ENCODE results near the gene HLA-DQB1.

DNA sequence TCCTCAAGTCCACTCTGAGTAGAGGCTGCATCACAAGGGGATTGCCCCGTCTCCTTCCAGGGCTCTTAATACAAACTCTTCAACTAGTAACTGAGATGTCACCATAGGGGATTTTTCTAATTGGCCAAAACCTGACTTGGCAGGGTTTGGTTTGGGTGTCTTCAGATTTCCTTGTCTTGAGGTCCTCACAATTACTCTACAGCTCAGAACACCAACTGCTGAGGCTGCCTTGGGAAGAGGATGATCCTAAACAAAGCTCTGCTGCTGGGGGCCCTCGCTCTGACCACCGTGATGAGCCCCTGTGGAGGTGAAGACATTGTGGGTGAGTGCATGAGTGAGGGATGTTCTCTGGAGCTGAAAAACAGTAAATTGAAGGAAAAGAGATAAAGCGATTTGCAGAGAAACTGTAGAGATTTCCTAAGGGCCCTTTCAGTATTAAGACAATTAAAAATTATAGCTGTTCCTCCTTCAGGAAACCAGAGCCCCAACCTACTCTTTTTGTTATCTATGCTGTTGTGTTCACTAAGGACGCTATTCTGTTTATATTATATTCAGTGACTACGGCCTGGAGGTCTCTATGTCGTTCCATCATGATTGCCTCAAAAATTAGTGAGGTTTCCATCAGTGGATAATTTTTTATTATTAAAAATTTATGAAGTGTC is 29.1 kb downstream of the HLA-DQB1 start, which contains the start of gene HLA-DQA1:
- TF ChIP-seq, protein P1, sequence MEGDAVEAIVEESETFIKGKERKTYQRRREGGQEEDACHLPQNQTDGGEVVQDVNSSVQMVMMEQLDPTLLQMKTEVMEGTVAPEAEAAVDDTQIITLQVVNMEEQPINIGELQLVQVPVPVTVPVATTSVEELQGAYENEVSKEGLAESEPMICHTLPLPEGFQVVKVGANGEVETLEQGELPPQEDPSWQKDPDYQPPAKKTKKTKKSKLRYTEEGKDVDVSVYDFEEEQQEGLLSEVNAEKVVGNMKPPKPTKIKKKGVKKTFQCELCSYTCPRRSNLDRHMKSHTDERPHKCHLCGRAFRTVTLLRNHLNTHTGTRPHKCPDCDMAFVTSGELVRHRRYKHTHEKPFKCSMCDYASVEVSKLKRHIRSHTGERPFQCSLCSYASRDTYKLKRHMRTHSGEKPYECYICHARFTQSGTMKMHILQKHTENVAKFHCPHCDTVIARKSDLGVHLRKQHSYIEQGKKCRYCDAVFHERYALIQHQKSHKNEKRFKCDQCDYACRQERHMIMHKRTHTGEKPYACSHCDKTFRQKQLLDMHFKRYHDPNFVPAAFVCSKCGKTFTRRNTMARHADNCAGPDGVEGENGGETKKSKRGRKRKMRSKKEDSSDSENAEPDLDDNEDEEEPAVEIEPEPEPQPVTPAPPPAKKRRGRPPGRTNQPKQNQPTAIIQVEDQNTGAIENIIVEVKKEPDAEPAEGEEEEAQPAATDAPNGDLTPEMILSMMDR (IDR thresholded peaks at IDR 0.05), result no peak
- TF ChIP-seq POLR2A (IDR thresholded peaks at IDR 0.05), result no peak

Measured in right lobe of liver (tissue), 4 donors.